ENCODE measurements around the gene SHLD1. TPM values are rescaled to one million over a fixed set of nuclear protein-coding genes. Genes with fewer than 3 reads are reported as not detected.
"Not testable (repeated sequence)": the region's sequence is repeated elsewhere in the genome, so short reads cannot be mapped to it uniquely, and the experiment has no call there.

SHLD1 gene
- total RNA-seq, 1 experiment from 2014 or later, result 10.1 TPM

GRCh38 chr20:5731753-5732366 lies 18.3 kb upstream of the SHLD1 start:
- in situ Hi-C loops (cut with HindIII; ENCODE audit: low pct_unique_long_range_greater_than_20kb, low sequenced_read_pairs), result no loop called here
- no peak for DNase-seq (ENCODE audit: low read depth)

- in situ Hi-C loops (cut with HindIII; ENCODE audit: low pct_unique_long_range_greater_than_20kb, low sequenced_read_pairs), result no loop called here
- no peak for DNase-seq (ENCODE audit: low read depth)
Observed at GRCh38 chr20:5734602-5735001, 15.6 kb upstream of the SHLD1 start.

- in situ Hi-C loops (cut with HindIII; ENCODE audit: low pct_unique_long_range_greater_than_20kb, low sequenced_read_pairs), result no loop called here
- no peak for DNase-seq (ENCODE audit: low read depth)
Observed at GRCh38 chr20:5735845-5736510, 14.2 kb upstream of the SHLD1 start.

GRCh38 chr20:5737619-5737953 lies 12.6 kb upstream of the SHLD1 start:
- DNase-seq (ENCODE audit: low read depth), result no peak
- in situ Hi-C loops (cut with HindIII; ENCODE audit: low pct_unique_long_range_greater_than_20kb, low sequenced_read_pairs), result no loop called here

GRCh38 chr20:5737966-5738365 lies 12.2 kb upstream of the SHLD1 start:
- in situ Hi-C loops (cut with HindIII; ENCODE audit: low pct_unique_long_range_greater_than_20kb, low sequenced_read_pairs), result no loop called here
- no peak for DNase-seq (ENCODE audit: low read depth)

- in situ Hi-C loops (cut with HindIII; ENCODE audit: low pct_unique_long_range_greater_than_20kb, low sequenced_read_pairs); DNase-seq (ENCODE audit: low read depth): not testable (repeated sequence)
Observed at GRCh38 chr20:5740643-5741042, 9.6 kb upstream of the SHLD1 start.

- in situ Hi-C loops (cut with HindIII; ENCODE audit: low pct_unique_long_range_greater_than_20kb, low sequenced_read_pairs), result no loop called here
- no peak for DNase-seq (ENCODE audit: low read depth)
Observed at GRCh38 chr20:5741089-5741488, 9.1 kb upstream of the SHLD1 start.

- in situ Hi-C loops (cut with HindIII; ENCODE audit: low pct_unique_long_range_greater_than_20kb, low sequenced_read_pairs), result no loop called here
- DNase-seq (ENCODE audit: low read depth), result no peak
Observed at GRCh38 chr20:5742041-5742440, 8.2 kb upstream of the SHLD1 start.

GRCh38 chr20:5745416-5746030 lies 4.7 kb upstream of the SHLD1 start:
- no peak for DNase-seq (ENCODE audit: low read depth)
- in situ Hi-C loops (cut with HindIII; ENCODE audit: low pct_unique_long_range_greater_than_20kb, low sequenced_read_pairs), result no loop called here

GRCh38 chr20:5746064-5746463 lies 4.1 kb upstream of the SHLD1 start:
- no peak for DNase-seq (ENCODE audit: low read depth)
- in situ Hi-C loops (cut with HindIII; ENCODE audit: low pct_unique_long_range_greater_than_20kb, low sequenced_read_pairs), result no loop called here

- in situ Hi-C loops (cut with HindIII; ENCODE audit: low pct_unique_long_range_greater_than_20kb, low sequenced_read_pairs), result no loop called here
Observed at GRCh38 chr20:5748246-5748645, 2.0 kb upstream of the SHLD1 start.

GRCh38 chr20:5749512-5749951 lies 669 bp upstream of the SHLD1 start:
- DNase-seq (ENCODE audit: low read depth); in situ Hi-C loops (cut with HindIII; ENCODE audit: low pct_unique_long_range_greater_than_20kb, low sequenced_read_pairs): not testable (repeated sequence)

More at GRCh38 chr20:5748246-5748645, 2.0 kb upstream of the SHLD1 start:
- DNase-seq (ENCODE audit: low read depth), result no peak

GRCh38 chr20:5751856-5752255 lies 1.7 kb downstream of the SHLD1 start:
- in situ Hi-C loops (cut with HindIII; ENCODE audit: low pct_unique_long_range_greater_than_20kb, low sequenced_read_pairs), result no loop called here
- DNase-seq (ENCODE audit: low read depth), result no peak

- DNase-seq (ENCODE audit: low read depth), result no peak
- in situ Hi-C loops (cut with HindIII; ENCODE audit: low pct_unique_long_range_greater_than_20kb, low sequenced_read_pairs), result no loop called here
Observed at GRCh38 chr20:5753814-5754213, 3.6 kb downstream of the SHLD1 start.

GRCh38 chr20:5757949-5758348 lies 7.7 kb downstream of the SHLD1 start:
- in situ Hi-C loops (cut with HindIII; ENCODE audit: low pct_unique_long_range_greater_than_20kb, low sequenced_read_pairs), result no loop called here
- no peak for DNase-seq (ENCODE audit: low read depth)

- in situ Hi-C loops (cut with HindIII; ENCODE audit: low pct_unique_long_range_greater_than_20kb, low sequenced_read_pairs), result no loop called here
- DNase-seq (ENCODE audit: low read depth), result no peak
Observed at GRCh38 chr20:5766085-5766764, 16.0 kb downstream of the SHLD1 start.

GRCh38 chr20:5767493-5768098 lies 17.4 kb downstream of the SHLD1 start:
- in situ Hi-C loops (cut with HindIII; ENCODE audit: low pct_unique_long_range_greater_than_20kb, low sequenced_read_pairs), result no loop called here

GRCh38 chr20:5770231-5770986 lies 20.2 kb downstream of the SHLD1 start:
- no peak for DNase-seq (ENCODE audit: low read depth)
- in situ Hi-C loops (cut with HindIII; ENCODE audit: low pct_unique_long_range_greater_than_20kb, low sequenced_read_pairs), result no loop called here

More at GRCh38 chr20:5767493-5768098, 17.4 kb downstream of the SHLD1 start:
- no peak for DNase-seq (ENCODE audit: low read depth)
